Muscle layer of duodenum (tissue), 2 donors: Measurements from ENCODE around the gene ELP4.

Experiments used
- H3K27ac ChIP-seq: one replicate; pipeline ENCODE4 v1.7.0; 2013; ENCODE audit warnings: mild to moderate bottlenecking, low read length
- H3K27me3 ChIP-seq: one replicate; pipeline ENCODE4 v1.7.0; 2013; ENCODE audit warnings: low read depth, mild to moderate bottlenecking, control low read depth, low read length
- H3K36me3 ChIP-seq, 2 donors: one replicate each; pipeline ENCODE4 v1.7.0; 2013; ENCODE audit warnings: low read length in 2 of 2, control low read depth in 1 of 2, mild to moderate bottlenecking in 1 of 2; ENCODE audit not compliant: insufficient read depth in 2 of 2, control insufficient read depth in 1 of 2
- H3K4me1 ChIP-seq, 2 donors: one replicate each; pipeline ENCODE4 v1.7.0; 2013; ENCODE audit warnings: low read length in 2 of 2, mild to moderate bottlenecking in 2 of 2, control low read depth in 1 of 2, moderate library complexity in 1 of 2; ENCODE audit not compliant: insufficient read depth in 2 of 2, control insufficient read depth in 1 of 2
- H3K4me3 ChIP-seq, 2 donors: one replicate each; pipeline ENCODE4 v1.7.0; 2013; ENCODE audit warnings: low read length in 2 of 2, low read depth in 1 of 2, mild to moderate bottlenecking in 1 of 2
- H3K9me3 ChIP-seq, 2 donors: one replicate each; pipeline ENCODE4 v1.7.0; 2013; ENCODE audit warnings: low read length in 2 of 2, control low read depth in 1 of 2, mild to moderate bottlenecking in 1 of 2; ENCODE audit not compliant: control insufficient read depth in 1 of 2
- donor health status: healthy.

ELP4 gene

GRCh38 chr11:31608995-31609394 is 99.4 kb downstream of the ELP4 start:
- no peaks in the 10 kb centered on the region for H3K4me1 ChIP-seq
- no peak overlapping the region for H3K27ac ChIP-seq
- H3K36me3 ChIP-seq = no peaks in the 10 kb centered on the region
- H3K27me3 ChIP-seq = no peaks in the 10 kb centered on the region
- H3K9me3 ChIP-seq = no peaks in the 10 kb centered on the region
- no peak overlapping the region for H3K4me3 ChIP-seq

- Histone ChIP-seq H3K9me3 (no peaks in the 10 kb centered on the region), H3K27me3 (no peaks in the 10 kb centered on the region), H3K4me3 (no peak overlapping the region), H3K36me3 (no peaks in the 10 kb centered on the region), H3K4me1 (no peaks in the 10 kb centered on the region), H3K27ac (no peak overlapping the region)
Measured at GRCh38 chr11:31610544-31610943, 101.0 kb downstream of the ELP4 start.

GRCh38 chr11:31617246-31617645 is 107.7 kb downstream of the ELP4 start:
- no peak overlapping the region for H3K4me3 ChIP-seq
- no peaks in the 10 kb centered on the region for H3K27me3 ChIP-seq
- no peaks in the 10 kb centered on the region for H3K36me3 ChIP-seq
- no peak overlapping the region for H3K27ac ChIP-seq
- no peaks in the 10 kb centered on the region for H3K9me3 ChIP-seq
- H3K4me1 ChIP-seq = no peaks in the 10 kb centered on the region

GRCh38 chr11:31619980-31620379 is 110.4 kb downstream of the ELP4 start:
- Histone ChIP-seq H3K4me3 (no peak overlapping the region), H3K36me3 (no peaks in the 10 kb centered on the region), H3K4me1 (no peaks in the 10 kb centered on the region), H3K27me3 (no peaks in the 10 kb centered on the region), H3K27ac (no peak overlapping the region), H3K9me3 (no peaks in the 10 kb centered on the region)

GRCh38 chr11:31620434-31620833 is 110.9 kb downstream of the ELP4 start:
- H3K27ac ChIP-seq = no peak overlapping the region
- H3K4me1 ChIP-seq = no peaks in the 10 kb centered on the region
- H3K27me3 ChIP-seq = no peaks in the 10 kb centered on the region
- no peaks in the 10 kb centered on the region for H3K36me3 ChIP-seq
- no peaks in the 10 kb centered on the region for H3K9me3 ChIP-seq
- no peak overlapping the region for H3K4me3 ChIP-seq

- Histone ChIP-seq H3K36me3 (no peaks in the 10 kb centered on the region), H3K4me1 (no peaks in the 10 kb centered on the region), H3K27ac (no peak overlapping the region), H3K9me3 (no peaks in the 10 kb centered on the region), H3K4me3 (no peak overlapping the region), H3K27me3 (no peaks in the 10 kb centered on the region)
Measured at GRCh38 chr11:31625868-31626267, 116.3 kb downstream of the ELP4 start.

GRCh38 chr11:31628111-31628510 is 118.5 kb downstream of the ELP4 start:
- Histone ChIP-seq H3K27me3 (no peaks in the 10 kb centered on the region), H3K4me1 (no peaks in the 10 kb centered on the region), H3K9me3 (no peaks in the 10 kb centered on the region), H3K4me3 (no peak overlapping the region), H3K27ac (no peak overlapping the region), H3K36me3 (peaks cover 0 to 4% of the 10 kb centered on the region in 2 donors)

GRCh38 chr11:31636983-31637382 is 127.4 kb downstream of the ELP4 start:
- Histone ChIP-seq H3K27ac (no peak overlapping the region), H3K36me3 (peaks cover 5 to 8% of the 10 kb centered on the region in 2 donors), H3K9me3 (no peaks in the 10 kb centered on the region), H3K4me3 (no peak overlapping the region), H3K27me3 (no peaks in the 10 kb centered on the region), H3K4me1 (no peaks in the 10 kb centered on the region)

GRCh38 chr11:31640611-31641010 is 131.0 kb downstream of the ELP4 start:
- H3K9me3 ChIP-seq = no peaks in the 10 kb centered on the region
- H3K36me3 ChIP-seq = peaks cover 0 to 1% of the 10 kb centered on the region in 2 donors
- peaks cover 0 to 5% of the 10 kb centered on the region in 2 donors for H3K4me1 ChIP-seq
- no peaks in the 10 kb centered on the region for H3K27me3 ChIP-seq
- no peak overlapping the region for H3K4me3 ChIP-seq
- H3K27ac ChIP-seq = no peak overlapping the region

GRCh38 chr11:31641477-31642062 is 132.0 kb downstream of the ELP4 start:
- H3K4me3 ChIP-seq = no peak overlapping the region
- H3K27ac ChIP-seq = no peak overlapping the region
- no peaks in the 10 kb centered on the region for H3K36me3 ChIP-seq
- no peaks in the 10 kb centered on the region for H3K27me3 ChIP-seq
- no peaks in the 10 kb centered on the region for H3K9me3 ChIP-seq
- H3K4me1 ChIP-seq = peaks cover 0 to 9% of the 10 kb centered on the region in 2 donors

- no peaks in the 10 kb centered on the region for H3K9me3 ChIP-seq
- H3K4me3 ChIP-seq = no peak overlapping the region
- H3K4me1 ChIP-seq = peaks cover 0 to 9% of the 10 kb centered on the region in 2 donors
- H3K27me3 ChIP-seq = no peaks in the 10 kb centered on the region
- no peak overlapping the region for H3K27ac ChIP-seq
- H3K36me3 ChIP-seq = no peaks in the 10 kb centered on the region
Measured at GRCh38 chr11:31643857-31644256, 134.3 kb downstream of the ELP4 start.

- Histone ChIP-seq H3K27me3 (no peaks in the 10 kb centered on the region), H3K27ac (no peak overlapping the region), H3K4me1 (peaks cover 0 to 9% of the 10 kb centered on the region in 2 donors), H3K4me3 (no peak overlapping the region), H3K9me3 (no peaks in the 10 kb centered on the region), H3K36me3 (no peaks in the 10 kb centered on the region)
Measured at GRCh38 chr11:31645747-31646146, 136.2 kb downstream of the ELP4 start.
